AG04449 (cell line): ENCODE measurements around the gene PTPN4.
A peak's percentile ranks its signal among the peaks of the same experiment; 100 is the strongest.

Experiments used
- CTCF ChIA-PET: fragments of 350-600 bp; formaldehyde crosslinking; extraction: SDS; loops from one replicate; lab custom pipeline; 2021; ENCODE audit warnings: antibody characterized with exemption; lab: Yijun Ruan, JAX
- POLR2A ChIA-PET: fragments of 400-600, 350-600 bp; formaldehyde crosslinking; extraction: SDS; loops from one replicate; lab custom pipeline; 2020; ENCODE audit warnings: antibody characterized with exemption, inconsistent platforms; lab: Yijun Ruan, JAX
- DNase-seq: peaks from one replicate; pipeline ENCODE4 v3.0.0-alpha.2; 2010; ENCODE audit warnings: low read depth, low spot score
- H3K4me3 ChIP-seq: 2 replicates; pipeline ENCODE4 v1.5.1; 2011; ENCODE audit warnings: low read depth, mild to moderate bottlenecking, control low read depth, low read length
- CTCF ChIP-seq: IDR thresholded peaks from one replicate; pipeline ENCODE4 v1.5.1; 2011; ENCODE audit warnings: mild to moderate bottlenecking, moderate library complexity, low read length, control low read depth, inconsistent platforms; ENCODE audit not compliant: insufficient read depth; ENCODE audit errors: missing control alignments

The PTPN4 gene

DNA sequence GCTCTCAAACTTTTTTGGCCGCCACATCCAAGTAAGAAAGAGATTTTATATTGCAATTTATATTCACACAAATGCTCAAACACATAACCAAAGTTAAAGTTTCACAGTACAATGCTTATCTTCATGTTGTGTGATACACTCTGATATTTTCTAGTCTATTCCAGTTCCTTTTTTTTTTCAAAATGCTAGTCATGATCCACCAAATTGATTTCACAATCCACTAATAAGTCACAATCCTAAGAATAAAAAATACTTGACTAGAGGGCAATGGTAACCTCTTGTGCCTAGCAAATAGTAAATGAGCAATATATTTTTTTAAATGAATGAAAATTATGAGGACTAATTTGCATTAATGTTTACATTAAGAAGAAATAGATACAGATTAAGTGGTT is 5.8 kb upstream of the PTPN4 start:
- ChIA-PET CTCF (interaction anchor here (0.7 to 7.5 kb wide), 18 partner anchors 9 to 559 kb away, joined by 3 to 51 read pairs (median 6); no protein-coding TSS in a partner anchor), POLR2A (no interaction called here)
- no peak overlapping the region for H3K4me3 ChIP-seq
- TF ChIP-seq CTCF = no peak
- no peak for DNase-seq

- DNase-seq = no peak
- TF ChIP-seq CTCF = no peak
- ChIA-PET POLR2A (no interaction called here), CTCF (interaction anchor here (1.3 to 7.5 kb wide), 4 partner anchors 64 to 420 kb away, joined by 6 to 51 read pairs (median 24); no protein-coding TSS in a partner anchor)
- no peak overlapping the region for H3K4me3 ChIP-seq
Observed at GRCh38 chr2:119755906-119756305, 3.8 kb upstream of the PTPN4 start.

- CTCF ChIA-PET = interaction anchor here (3.5 to 7.5 kb wide), 2 partner anchors 66 to 419 kb away, joined by 18 to 51 read pairs; no protein-coding TSS in a partner anchor
- peak; percentile 26 for DNase-seq
- no peak overlapping the region for H3K4me3 ChIP-seq
- no peak for TF ChIP-seq CTCF
- POLR2A ChIA-PET = no interaction called here
Observed at GRCh38 chr2:119756837-119757236, 2.9 kb upstream of the PTPN4 start.

- no peak for DNase-seq
- CTCF ChIA-PET = interaction anchor here (0.8 to 7.5 kb wide), 2 partner anchors 10 to 417 kb away, joined by 3 to 51 read pairs; no protein-coding TSS in a partner anchor
- H3K4me3 ChIP-seq = peak overlapping the region; percentile 85
- POLR2A ChIA-PET = interaction anchor here (1.0 kb wide), 1 partner anchor 10 kb away, joined by 4 read pairs; no protein-coding TSS in a partner anchor
- TF ChIP-seq CTCF = no peak
Observed at GRCh38 chr2:119758881-119759450, 756 bp upstream of the PTPN4 start.

DNA sequence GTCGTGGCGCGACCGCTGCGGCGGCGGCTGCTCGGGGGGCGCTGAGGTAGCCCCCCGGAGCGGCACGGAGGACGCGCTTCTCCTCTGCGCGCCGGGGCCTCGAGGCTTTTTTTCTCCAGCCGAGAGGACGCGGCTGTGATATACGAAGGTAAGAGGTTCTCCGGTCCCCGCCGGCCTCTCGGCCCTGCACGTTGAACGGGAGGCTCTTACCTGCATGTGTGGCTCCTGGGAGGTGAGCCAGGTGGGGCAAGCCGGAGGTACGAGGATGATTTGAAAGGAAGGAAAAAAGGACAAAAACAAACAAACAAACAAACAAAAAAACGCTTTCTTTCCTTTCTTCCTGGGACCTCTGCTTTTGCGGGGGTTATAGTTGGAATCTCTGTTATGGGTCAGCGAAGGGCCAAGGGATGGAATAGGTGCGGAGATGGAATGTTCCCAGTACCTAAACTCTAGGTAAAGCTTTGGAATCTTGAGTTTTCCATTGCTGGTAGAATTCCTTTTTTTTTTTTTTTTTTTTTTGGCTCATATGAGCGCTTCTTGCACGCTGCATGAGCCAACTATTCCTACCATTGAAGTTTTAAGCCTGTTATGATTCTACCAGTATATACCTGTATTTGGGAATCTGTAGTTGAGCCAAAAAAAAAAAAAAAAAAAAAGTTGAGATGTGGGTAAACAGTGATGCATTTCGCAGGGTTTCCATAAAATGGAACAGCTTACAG is 674 bp downstream of the PTPN4 start:
- peak overlapping the region; percentile 85 for H3K4me3 ChIP-seq
- DNase-seq = no peak
- POLR2A ChIA-PET = interaction anchor here (1.0 kb wide), 1 partner anchor 9 kb away, joined by 4 read pairs; no protein-coding TSS in a partner anchor
- CTCF ChIA-PET = interaction anchor here (1.3 to 1.5 kb wide), 2 partner anchors 9 to 60 kb away, joined by 3 read pairs; no protein-coding TSS in a partner anchor
- no peak for TF ChIP-seq CTCF

- POLR2A ChIA-PET = no interaction called here
- no peak for DNase-seq
- H3K4me3 ChIP-seq = peak overlapping the region; percentile 85
- TF ChIP-seq CTCF = no peak
- CTCF ChIA-PET = interaction anchor here (1.4 to 1.5 kb wide), 2 partner anchors 60 to 66 kb away, joined by 3 to 5 read pairs; no protein-coding TSS in a partner anchor
Observed at GRCh38 chr2:119760956-119761275, 1.2 kb downstream of the PTPN4 start.
